Activated CD8-positive, alpha-beta T cell treated with anti-CD3 and anti-CD28 coated beads for 36 hours (primary cell): Measurements from ENCODE around the gene PCDHGA5. TPM values are rescaled to one million over a fixed set of nuclear protein-coding genes. Genes with fewer than 3 reads are reported as not detected.

Source experiments
- ATAC-seq: fragments of 200-7000 bp; cut with Tn5 transposase; one replicate; pipeline ENCODE4 v1.10.0; 2021; ENCODE audit warnings: mild to moderate bottlenecking, moderate library complexity
- CTCF ChIA-PET: fragments of 350-600 bp; sonication (Branson Sonifier 250); formaldehyde crosslinking; loops from one replicate; lab custom pipeline; 2021; ENCODE audit warnings: antibody characterized with exemption; lab: Charles Lee
- POLR2A ChIA-PET: fragments of 350-600 bp; sonication (Branson Sonifier 250); formaldehyde crosslinking; loops from one replicate; lab custom pipeline; 2021; ENCODE audit warnings: antibody characterized with exemption; lab: Charles Lee
- DNase-seq: peaks from one replicate; pipeline ENCODE4 v3.0.0-alpha.2; 2020
- H3K27ac Mint-ChIP-seq: one replicate; pipeline ENCODE4 v1.8.0; 2021; ENCODE audit warnings: mild to moderate bottlenecking, mixed read lengths
- H3K27me3 Mint-ChIP-seq: one replicate; pipeline ENCODE4 v1.8.0; 2021; ENCODE audit warnings: mixed read lengths
- H3K36me3 Mint-ChIP-seq: one replicate; pipeline ENCODE4 v1.8.0; 2021; ENCODE audit warnings: low read depth, mixed read lengths
- H3K4me1 Mint-ChIP-seq: one replicate; pipeline ENCODE4 v1.8.0; 2021; ENCODE audit warnings: low read depth, mixed read lengths
- H3K4me3 Mint-ChIP-seq: one replicate; pipeline ENCODE4 v1.8.0; 2021; ENCODE audit warnings: mild to moderate bottlenecking, moderate library complexity, mixed read lengths
- H3K9me3 Mint-ChIP-seq: one replicate; pipeline ENCODE4 v1.8.0; 2021; ENCODE audit warnings: mixed read lengths
- intact Hi-C: fragments of 100-400 bp; cut with micrococcal nuclease; formaldehyde crosslinking; loops from one replicate; pipeline ENCODE4 v1.10.0; 2022
- total RNA-seq, 2 experiments: library from RNA; stranded (reverse); gene quantifications; one replicate each; pipeline ENCODE4 v1.2.3, GENCODE V29; 2021
- TF ChIP-seq, protein P1 (sequence below): fragments of 200-600 bp; IDR thresholded peaks from one replicate; pipeline ENCODE4 v1.8.0; 2022; ENCODE audit warnings: antibody characterized with exemption, mild to moderate bottlenecking

The PCDHGA5 gene
- total RNA-seq, 2 experiments from 2014 or later: not detected

DNA sequence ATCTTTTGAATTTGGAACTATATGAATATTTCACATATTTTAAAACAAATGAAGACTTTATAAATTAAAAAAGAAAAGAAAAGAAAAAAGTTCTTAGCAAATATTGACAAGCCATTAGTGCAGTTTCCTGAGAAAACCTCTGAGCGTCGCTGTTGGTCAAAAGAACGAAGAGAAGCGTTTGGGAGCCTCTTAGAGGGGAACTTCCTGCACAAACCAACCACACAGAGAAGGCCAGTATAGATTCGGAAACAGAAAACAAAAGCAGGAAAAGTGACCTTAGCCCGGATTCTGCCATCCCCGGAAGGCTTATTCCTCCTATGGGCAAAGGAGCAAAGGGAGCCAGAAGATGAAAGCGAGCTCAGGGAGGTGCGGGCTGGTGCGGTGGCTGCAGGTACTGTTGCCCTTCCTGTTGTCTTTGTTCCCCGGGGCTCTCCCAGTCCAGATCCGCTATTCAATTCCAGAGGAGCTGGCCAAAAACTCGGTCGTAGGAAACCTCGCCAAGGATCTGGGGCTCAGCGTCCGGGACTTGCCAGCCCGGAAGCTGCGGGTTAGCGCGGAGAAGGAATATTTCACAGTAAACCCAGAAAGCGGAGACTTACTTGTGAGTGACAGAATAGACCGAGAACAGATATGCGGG lies 4.1 kb upstream of the PCDHGA5 start, which contains the start of gene PCDHGB2:
Gene PCDHGB2 (plus strand): TSS at position 205 of the 637 bp plus-strand sequence. CDS start 142 bp downstream, at position 347.
- Mint-ChIP-seq H3K27ac (no peak within 1 kb of the TSS), H3K4me1 (no peaks in the 10 kb centered on the region), H3K36me3 (peaks cover 19% of the 10 kb centered on the region), H3K9me3 (peaks cover 35% of the 10 kb centered on the region), H3K27me3 (peaks cover 69% of the 10 kb centered on the region), H3K4me3 (peak within 1 kb of the TSS; percentile 70)
- TF ChIP-seq, protein P1, sequence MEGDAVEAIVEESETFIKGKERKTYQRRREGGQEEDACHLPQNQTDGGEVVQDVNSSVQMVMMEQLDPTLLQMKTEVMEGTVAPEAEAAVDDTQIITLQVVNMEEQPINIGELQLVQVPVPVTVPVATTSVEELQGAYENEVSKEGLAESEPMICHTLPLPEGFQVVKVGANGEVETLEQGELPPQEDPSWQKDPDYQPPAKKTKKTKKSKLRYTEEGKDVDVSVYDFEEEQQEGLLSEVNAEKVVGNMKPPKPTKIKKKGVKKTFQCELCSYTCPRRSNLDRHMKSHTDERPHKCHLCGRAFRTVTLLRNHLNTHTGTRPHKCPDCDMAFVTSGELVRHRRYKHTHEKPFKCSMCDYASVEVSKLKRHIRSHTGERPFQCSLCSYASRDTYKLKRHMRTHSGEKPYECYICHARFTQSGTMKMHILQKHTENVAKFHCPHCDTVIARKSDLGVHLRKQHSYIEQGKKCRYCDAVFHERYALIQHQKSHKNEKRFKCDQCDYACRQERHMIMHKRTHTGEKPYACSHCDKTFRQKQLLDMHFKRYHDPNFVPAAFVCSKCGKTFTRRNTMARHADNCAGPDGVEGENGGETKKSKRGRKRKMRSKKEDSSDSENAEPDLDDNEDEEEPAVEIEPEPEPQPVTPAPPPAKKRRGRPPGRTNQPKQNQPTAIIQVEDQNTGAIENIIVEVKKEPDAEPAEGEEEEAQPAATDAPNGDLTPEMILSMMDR: peak; percentile 56
- DNase-seq (peak; percentile 16), ATAC-seq (no peak)
- intact Hi-C loops: no loop called here
- ChIA-PET POLR2A (no interaction called here), CTCF (interaction anchor here (0.6 to 1.9 kb wide), 9 partner anchors 10 to 196 kb away, joined by 3 to 8 read pairs (median 4); partner anchors contain the start of genes PCDHGA10, PCDHGA3, PCDHGB1 and PCDHGB3)

- TF ChIP-seq, protein P1: no peak
- ChIA-PET POLR2A (no interaction called here), CTCF (interaction anchor here (0.7 to 1.9 kb wide), 5 partner anchors 9 to 52 kb away, joined by 3 to 8 read pairs (median 6); partner anchors contain the start of genes PCDHGA10, PCDHGA3, PCDHGB1 and PCDHGB3)
- intact Hi-C loops: no loop called here
- ATAC-seq: no peak
- no peaks in the 10 kb centered on the region for H3K4me1 Mint-ChIP-seq
- H3K36me3 Mint-ChIP-seq: peaks cover 25% of the 10 kb centered on the region
- H3K9me3 Mint-ChIP-seq: peaks cover 39% of the 10 kb centered on the region
- no peak for DNase-seq
- H3K4me3 Mint-ChIP-seq: peak overlapping the region; percentile 70
- no peak overlapping the region for H3K27ac Mint-ChIP-seq
- peaks cover 71% of the 10 kb centered on the region for H3K27me3 Mint-ChIP-seq
Observed at GRCh38 chr5:141360685-141361084, 3.3 kb upstream of the PCDHGA5 start.

DNA sequence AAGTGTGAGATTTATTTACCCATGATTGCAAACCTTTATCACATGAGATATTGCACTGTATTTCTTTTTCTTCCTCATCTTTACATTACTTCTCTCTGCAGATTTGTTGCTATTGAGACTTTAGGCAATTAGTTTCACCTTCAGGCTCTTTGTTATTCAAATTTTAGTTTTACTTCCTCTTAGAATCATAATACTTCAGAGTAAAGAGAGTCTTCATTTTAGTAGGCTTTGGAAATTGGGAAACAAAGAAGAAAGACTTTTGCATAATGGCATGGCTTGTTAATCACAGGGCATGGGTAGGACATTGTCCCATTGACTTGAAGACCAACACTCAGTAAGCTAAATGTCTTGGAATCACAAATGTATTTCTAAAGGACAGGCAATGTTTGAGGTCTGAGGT lies 1.2 kb upstream of the PCDHGA5 start:
- ATAC-seq (no peak), DNase-seq (no peak)
- Mint-ChIP-seq H3K9me3 (peaks cover 32% of the 10 kb centered on the region), H3K4me1 (no peaks in the 10 kb centered on the region), H3K27me3 (peaks cover 70% of the 10 kb centered on the region), H3K36me3 (peaks cover 24% of the 10 kb centered on the region), H3K27ac (no peak overlapping the region), H3K4me3 (no peak overlapping the region)
- CTCF ChIA-PET: no interaction called here
- intact Hi-C loops: no loop called here
- TF ChIP-seq, protein P1: no peak
- POLR2A ChIA-PET: interaction anchor here (1.3 kb wide), 1 partner anchor 29 kb away, joined by 4 read pairs; no protein-coding TSS in a partner anchor

- POLR2A ChIA-PET: no interaction called here
- H3K27ac Mint-ChIP-seq: no peak overlapping the region
- H3K9me3 Mint-ChIP-seq: peaks cover 22% of the 10 kb centered on the region
- CTCF ChIA-PET: interaction anchor here (1.5 kb wide), 1 partner anchor 21 kb away, joined by 4 read pairs; the partner anchor contains the start of gene PCDHGB4
- no peak overlapping the region for H3K4me3 Mint-ChIP-seq
- TF ChIP-seq, protein P1: no peak
- DNase-seq (no peak), ATAC-seq (no peak)
- peaks cover 12% of the 10 kb centered on the region for H3K36me3 Mint-ChIP-seq
- no peaks in the 10 kb centered on the region for H3K4me1 Mint-ChIP-seq
- H3K27me3 Mint-ChIP-seq: peaks cover 70% of the 10 kb centered on the region
- intact Hi-C loops: no loop called here
Observed at GRCh38 chr5:141366016-141366896, 2.3 kb downstream of the PCDHGA5 start.
